PFSK-1 (cell line): ENCODE measurements around the gene CHCHD1.

Source experiments
- FOXP2 ChIP-seq: optimal IDR thresholded peaks from 2 replicates; pipeline ENCODE3; 2011; ENCODE audit warnings: borderline replicate concordance, control low read depth, inconsistent platforms; ENCODE audit not compliant: insufficient read depth; ENCODE audit errors: extremely low read length, extremely low read depth
- POLR2AphosphoS5 ChIP-seq: IDR thresholded peaks from 2 replicates; pipeline ENCODE4 v1.6.1; 2012; ENCODE audit warnings: low read depth, mild to moderate bottlenecking, control low read depth, low read length, moderate library complexity
- SIN3A ChIP-seq: IDR thresholded peaks from 2 replicates; pipeline ENCODE4 v1.6.1; 2012; ENCODE audit warnings: mild to moderate bottlenecking, low read length, moderate library complexity, borderline replicate concordance; ENCODE audit not compliant: insufficient read depth
- TAF1 ChIP-seq: IDR thresholded peaks from 2 replicates; pipeline ENCODE4 v1.6.1; 2012; ENCODE audit warnings: low read length, control low read depth, borderline replicate concordance; ENCODE audit not compliant: insufficient read depth
- TF ChIP-seq, protein P1 (sequence below), 2 experiments: IDR thresholded peaks; 2 replicates each; pipeline versions ENCODE4 v1.6.1 to v1.8.0; 2011 to 2012; ENCODE audit warnings: low read depth in 2 of 2, low read length in 2 of 2, control low read depth in 1 of 2, inconsistent platforms in 1 of 2, mild to moderate bottlenecking in 1 of 2, moderate library complexity in 1 of 2; ENCODE audit not compliant: insufficient read depth in 1 of 2

Gene CHCHD1

DNA sequence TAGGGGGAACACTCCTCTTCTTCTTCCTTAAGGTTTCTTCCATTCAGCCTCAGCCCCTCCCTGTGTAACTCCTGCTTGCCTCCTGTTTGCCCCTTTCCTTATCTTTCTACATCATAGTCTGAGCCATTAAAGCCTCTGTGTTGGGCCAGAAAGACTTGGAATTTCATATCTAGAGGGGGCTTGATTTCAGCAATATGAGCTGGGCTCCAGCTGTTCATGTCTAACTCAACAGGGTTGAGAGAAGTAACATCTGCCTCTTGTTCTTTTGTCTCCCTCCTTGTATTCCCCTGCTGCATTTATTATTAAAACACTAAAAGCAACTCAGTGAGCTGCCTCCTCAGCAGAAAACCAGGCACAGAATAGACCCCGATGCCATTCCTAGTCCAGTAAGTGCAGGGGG lies 20.1 kb upstream of the CHCHD1 start:
- TF ChIP-seq SIN3A (no peak), POLR2AphosphoS5 (no peak), FOXP2 (no peak), TAF1 (no peak)
- TF ChIP-seq, protein P1, sequence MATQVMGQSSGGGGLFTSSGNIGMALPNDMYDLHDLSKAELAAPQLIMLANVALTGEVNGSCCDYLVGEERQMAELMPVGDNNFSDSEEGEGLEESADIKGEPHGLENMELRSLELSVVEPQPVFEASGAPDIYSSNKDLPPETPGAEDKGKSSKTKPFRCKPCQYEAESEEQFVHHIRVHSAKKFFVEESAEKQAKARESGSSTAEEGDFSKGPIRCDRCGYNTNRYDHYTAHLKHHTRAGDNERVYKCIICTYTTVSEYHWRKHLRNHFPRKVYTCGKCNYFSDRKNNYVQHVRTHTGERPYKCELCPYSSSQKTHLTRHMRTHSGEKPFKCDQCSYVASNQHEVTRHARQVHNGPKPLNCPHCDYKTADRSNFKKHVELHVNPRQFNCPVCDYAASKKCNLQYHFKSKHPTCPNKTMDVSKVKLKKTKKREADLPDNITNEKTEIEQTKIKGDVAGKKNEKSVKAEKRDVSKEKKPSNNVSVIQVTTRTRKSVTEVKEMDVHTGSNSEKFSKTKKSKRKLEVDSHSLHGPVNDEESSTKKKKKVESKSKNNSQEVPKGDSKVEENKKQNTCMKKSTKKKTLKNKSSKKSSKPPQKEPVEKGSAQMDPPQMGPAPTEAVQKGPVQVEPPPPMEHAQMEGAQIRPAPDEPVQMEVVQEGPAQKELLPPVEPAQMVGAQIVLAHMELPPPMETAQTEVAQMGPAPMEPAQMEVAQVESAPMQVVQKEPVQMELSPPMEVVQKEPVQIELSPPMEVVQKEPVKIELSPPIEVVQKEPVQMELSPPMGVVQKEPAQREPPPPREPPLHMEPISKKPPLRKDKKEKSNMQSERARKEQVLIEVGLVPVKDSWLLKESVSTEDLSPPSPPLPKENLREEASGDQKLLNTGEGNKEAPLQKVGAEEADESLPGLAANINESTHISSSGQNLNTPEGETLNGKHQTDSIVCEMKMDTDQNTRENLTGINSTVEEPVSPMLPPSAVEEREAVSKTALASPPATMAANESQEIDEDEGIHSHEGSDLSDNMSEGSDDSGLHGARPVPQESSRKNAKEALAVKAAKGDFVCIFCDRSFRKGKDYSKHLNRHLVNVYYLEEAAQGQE (IDR thresholded peaks at IDR 0.05; ENCODE audit: insufficient read depth in 1 of 2, low read depth in 2 of 2, low read length in 2 of 2), result no peak

DNA sequence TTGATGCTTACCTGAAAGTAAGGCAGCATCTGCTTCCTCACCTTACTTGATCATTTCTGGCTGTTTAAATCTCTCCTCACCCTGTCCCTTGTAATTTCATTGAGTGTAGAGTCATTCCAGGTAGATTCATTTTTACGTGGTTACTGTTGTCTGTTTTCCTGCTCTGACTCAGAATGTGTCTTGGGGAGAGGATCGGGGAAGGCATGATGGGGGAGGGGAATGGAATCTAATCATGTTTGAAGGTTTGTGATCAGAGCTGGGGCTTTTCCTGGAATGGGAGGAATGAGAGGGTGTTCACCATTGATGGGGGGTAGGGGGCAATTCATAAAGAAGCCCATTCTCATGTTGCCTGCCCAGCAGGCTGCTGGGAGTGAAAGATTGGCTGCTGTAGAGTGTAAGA lies 18.9 kb upstream of the CHCHD1 start:
- TF ChIP-seq, protein P1 (IDR thresholded peaks at IDR 0.05; ENCODE audit: insufficient read depth in 1 of 2, low read depth in 2 of 2, low read length in 2 of 2), result no peak
- no peak for TF ChIP-seq POLR2AphosphoS5
- TF ChIP-seq FOXP2, result no peak
- no peak for TF ChIP-seq TAF1
- TF ChIP-seq SIN3A, result no peak

DNA sequence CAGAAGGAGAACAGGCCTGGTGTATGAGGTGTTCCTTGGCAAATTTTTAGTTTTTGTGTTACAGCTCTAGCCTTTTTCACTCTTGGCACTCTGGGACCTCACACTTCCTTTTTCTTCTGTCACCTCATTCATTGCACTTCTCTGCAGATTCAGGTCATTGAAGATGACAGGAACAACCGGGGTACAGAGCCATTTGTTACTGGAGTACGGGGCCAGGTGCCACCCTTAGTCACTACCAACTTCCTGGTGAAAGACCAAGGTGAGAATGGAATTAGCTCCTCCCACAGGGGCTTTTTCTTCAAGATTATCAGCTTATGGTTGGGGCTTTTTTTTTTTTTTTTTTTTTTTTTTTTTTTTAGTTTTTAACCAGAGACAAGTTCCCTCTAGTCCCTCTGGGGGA lies 18.5 kb upstream of the CHCHD1 start:
- TF ChIP-seq SIN3A, result no peak
- TF ChIP-seq TAF1, result no peak
- TF ChIP-seq, protein P1 (IDR thresholded peaks at IDR 0.05; ENCODE audit: insufficient read depth in 1 of 2, low read depth in 2 of 2, low read length in 2 of 2), result no peak
- no peak for TF ChIP-seq FOXP2
- TF ChIP-seq POLR2AphosphoS5, result no peak

DNA sequence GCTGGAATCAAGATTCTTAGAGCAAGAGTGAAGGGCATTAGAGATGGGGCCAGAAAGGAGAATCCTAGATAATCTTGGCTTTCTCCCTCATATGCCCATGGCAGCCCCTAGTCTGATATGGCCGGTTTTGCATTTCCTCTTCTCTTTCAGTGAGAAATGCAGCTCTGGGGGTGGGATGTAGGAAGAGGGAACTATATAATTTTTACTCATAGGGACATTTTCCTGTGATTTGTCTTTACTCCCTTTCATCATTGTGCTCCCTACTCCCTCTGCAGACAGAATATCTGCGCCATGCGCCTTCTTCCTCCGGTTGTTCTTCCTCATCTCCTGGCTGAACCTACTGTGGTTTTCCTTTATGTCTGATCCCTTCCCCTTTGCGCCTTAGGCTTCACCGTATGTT lies 16.8 kb upstream of the CHCHD1 start:
- TF ChIP-seq TAF1 (no peak), SIN3A (no peak), POLR2AphosphoS5 (no peak), FOXP2 (no peak)
- TF ChIP-seq, protein P1 (IDR thresholded peaks at IDR 0.05; ENCODE audit: insufficient read depth in 1 of 2, low read depth in 2 of 2, low read length in 2 of 2), result no peak

DNA sequence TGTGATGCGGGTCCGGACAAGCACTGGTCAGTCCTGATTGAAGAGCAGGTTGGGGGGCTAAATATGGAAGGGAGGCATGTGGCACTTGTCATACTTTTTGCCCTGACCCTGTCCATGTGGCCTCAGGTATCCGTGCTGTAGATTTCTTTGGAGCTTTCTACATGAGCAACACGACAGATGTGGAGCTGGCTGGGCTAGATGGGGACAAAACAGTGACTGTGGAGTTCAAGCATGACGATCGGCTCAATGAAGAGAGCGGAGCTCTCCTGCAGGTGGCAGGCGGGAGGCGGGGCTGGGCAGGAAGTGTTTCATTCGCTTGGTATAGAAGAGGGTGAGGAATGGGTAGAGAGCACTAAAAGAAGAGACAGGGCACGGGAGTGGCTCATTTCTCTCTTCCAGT lies 13.0 kb upstream of the CHCHD1 start:
- TF ChIP-seq FOXP2, result no peak
- no peak for TF ChIP-seq POLR2AphosphoS5
- no peak for TF ChIP-seq SIN3A
- TF ChIP-seq TAF1, result no peak
- TF ChIP-seq, protein P1 (IDR thresholded peaks at IDR 0.05; ENCODE audit: insufficient read depth in 1 of 2, low read depth in 2 of 2, low read length in 2 of 2), result no peak
